NCI-H2107 (cell line): ENCODE measurements around the gene LY86.

Source experiments
- DNase-seq: peaks from one replicate; lab custom pipeline; 2025; lab: John Stamatoyannopoulos, UW

LY86 gene

GRCh38 chr6:6588064-6588923 is at the start of gene LY86:
LY86 (plus strand) TSS chr6:6588720; CDS start chr6:6588735, 15 bp downstream.
- no peak for DNase-seq

DNA sequence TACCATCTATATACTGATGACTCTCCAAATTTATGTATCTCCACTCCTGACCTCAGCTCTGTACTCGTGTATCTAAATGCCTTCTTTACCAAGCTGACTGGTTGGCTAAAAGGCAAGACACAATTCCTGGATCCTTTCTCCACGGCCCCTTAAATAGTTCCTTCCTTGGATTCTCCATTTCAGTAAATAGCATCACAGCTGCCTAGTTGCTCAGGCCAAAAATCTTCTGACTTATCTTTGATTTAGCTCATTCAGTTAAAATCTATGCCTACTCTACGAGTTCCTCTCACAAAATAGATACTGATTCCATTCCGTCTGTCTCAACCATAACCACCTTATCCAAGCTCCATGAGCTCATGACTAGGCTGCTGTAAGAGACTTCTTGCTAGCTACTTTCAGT is 49.5 kb upstream of the LY86 start:
- DNase-seq, result no peak

- no peak for DNase-seq
These were observed 46.2 kb upstream of the LY86 start for GRCh38 chr6:6542357-6542756.

DNA sequence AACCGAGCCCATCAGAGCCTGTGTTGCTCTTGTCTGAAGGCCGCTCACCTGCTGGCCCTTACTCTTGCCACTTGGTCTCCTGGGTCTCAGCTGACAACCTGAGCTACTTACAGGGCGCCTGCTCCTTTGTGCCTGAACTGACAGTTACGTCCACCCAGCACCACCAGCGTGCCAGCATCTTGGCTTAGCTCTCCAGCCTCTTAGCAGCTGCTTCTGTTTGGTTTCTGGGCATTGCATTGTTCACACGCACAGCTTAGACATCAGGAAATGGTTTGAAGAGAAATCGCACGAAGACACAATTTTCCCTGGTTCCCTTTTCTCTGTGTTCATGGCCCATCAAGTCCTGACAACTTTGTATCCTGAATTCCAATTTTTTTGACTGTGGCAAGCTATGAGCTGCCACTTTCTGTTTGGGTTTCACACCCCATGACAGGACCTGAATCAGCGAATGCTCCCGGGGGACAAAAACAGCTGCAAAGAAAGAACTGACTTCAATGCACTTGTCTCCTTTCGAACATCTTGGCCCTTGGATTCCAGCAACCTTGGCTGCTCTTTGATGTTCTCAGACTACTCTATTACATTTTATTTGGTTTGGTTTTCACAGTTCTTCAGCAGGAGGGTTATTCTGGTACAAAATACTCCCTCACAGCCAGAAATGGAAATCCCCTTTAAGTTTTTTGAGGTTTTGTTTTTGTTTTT is 45.2 kb upstream of the LY86 start:
- no peak for DNase-seq

DNA sequence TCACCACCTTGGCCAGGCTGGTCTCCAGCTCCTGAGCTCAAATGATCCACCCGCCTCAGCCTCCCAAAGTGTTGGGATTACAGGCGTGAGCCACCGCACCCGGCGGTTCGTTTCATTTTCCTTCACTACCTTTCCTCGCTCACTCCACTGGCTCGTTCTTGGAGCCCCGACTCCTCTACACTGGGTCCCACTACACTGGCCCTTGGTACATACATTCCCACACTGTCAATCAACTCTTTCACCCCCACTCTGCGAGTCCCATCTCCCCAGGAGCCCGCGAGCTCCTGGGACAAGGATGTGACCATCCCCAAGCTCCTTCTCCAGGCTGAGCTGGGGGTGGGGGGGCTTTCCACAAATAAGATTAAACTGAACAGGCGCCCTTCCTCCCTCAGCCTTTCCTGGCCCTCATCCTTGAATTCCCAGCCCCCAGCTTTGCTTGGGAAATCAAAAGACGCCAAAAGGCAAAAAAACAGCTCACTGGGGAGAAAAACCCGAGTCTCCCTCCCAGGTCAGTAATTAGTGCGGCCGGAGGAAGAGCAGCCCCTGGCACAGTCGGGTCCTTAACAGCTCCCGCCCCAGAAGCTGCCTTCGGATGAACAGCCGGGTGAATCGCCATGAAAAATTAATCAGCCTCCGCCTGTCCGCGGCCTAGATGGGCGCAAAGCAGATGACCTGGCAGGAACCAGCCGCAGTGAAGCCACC is 42.8 kb upstream of the LY86 start:
- DNase-seq, result no peak

DNA sequence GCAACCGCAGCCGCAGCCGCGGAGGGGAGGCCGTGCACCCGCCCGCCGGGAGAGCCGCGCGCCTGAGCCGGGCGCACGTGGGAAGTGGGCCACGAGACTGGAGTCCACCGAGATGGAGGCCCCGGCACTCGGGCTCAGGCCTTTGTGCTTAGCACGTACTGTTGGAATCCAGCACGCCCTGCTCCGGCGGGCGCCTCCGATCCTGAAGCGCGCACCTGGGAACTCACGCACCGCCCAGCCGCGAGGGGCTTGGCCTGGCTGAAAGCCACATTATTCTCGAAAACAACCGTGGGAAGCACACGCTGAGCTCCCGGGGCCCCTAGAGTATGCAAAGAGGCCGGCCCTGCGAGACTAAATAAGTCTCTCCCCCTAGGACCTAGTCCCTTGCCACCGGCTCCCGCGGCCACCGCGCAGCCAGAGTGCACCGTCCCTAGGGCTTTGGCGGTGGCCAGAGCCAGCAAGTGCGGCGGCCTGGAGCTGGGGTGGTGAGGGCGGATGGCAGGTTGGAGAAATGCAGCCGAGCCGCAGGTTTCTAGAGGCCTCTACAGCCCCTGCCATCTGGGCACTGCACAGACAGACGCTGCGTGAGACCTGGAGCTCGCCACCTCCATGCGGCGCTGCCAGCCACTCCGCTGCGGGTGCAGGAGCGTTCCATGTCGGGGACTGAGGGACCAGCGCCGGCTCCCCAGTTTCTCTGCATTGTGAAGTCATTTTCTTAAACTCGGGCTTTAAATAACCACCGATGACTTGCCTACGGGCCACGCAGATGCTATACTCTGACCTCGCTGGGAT is 42.0 kb upstream of the LY86 start:
- no peak for DNase-seq

DNA sequence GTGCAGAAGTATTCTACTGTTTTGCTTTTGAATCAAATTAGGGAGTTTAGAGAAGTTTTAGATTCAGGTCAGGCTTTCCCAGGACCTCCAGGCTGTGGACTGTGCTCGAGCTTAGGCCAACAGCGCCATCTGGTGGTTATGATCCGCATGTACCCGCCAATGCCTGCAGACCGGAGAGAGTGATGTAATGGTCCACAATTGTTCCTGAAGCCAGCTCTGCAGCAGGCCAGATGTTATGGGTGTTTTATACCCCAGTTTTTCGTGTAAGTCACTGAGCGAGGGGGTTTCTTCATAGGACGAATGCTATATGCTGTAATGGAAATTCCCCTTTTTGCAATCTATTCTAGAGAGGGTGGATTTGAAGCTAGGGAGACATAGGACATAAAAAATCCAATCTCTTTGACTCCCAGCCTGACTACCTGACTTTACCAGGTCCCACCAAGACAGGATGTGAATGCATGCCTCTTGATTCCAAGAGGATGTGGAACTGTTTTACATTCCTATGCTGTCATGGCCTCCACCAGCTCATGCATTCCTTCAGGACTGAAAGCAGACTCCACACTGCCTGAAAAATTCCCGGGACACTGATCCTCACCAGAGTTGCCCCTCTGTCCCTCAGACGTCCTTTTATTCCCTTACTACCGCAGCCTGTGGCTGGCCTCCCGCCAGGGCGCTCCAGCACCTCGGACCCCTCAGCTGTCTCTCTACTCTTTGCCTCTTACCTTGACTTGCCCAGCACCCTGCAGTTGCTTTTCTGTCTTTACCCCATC is 41.2 kb upstream of the LY86 start:
- peak; percentile 10 for DNase-seq

GRCh38 chr6:6556161-6556737 is 32.3 kb upstream of the LY86 start:
- no peak for DNase-seq

- no peak for DNase-seq
These were observed 31.6 kb upstream of the LY86 start for GRCh38 chr6:6556738-6557503.

GRCh38 chr6:6557504-6557839 is 31.0 kb upstream of the LY86 start:
- no peak for DNase-seq

- no peak for DNase-seq
These were observed 30.6 kb upstream of the LY86 start for GRCh38 chr6:6557886-6558285.

- no peak for DNase-seq
These were observed 28.4 kb upstream of the LY86 start for GRCh38 chr6:6559994-6560570.

DNA sequence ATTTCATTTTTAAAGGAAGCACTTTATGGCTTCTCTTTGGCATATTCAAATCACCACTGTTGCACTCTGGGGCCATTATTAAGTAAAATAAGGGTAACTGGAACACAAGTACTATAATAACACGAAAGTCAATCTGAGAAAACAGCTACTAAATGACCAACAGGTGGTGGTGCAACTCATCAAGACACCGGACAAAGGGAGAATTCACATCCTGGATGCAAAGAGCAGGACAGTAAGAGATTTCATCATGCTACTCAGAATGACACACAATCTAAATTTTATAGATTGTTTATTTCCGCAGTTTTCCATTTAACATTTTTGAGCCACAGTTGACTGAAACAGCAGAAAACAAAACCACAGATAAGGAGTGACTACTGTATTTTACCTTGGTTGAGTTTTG is 27.6 kb upstream of the LY86 start:
- no peak for DNase-seq

GRCh38 chr6:6564154-6564553 is 24.4 kb upstream of the LY86 start:
- no peak for DNase-seq

DNA sequence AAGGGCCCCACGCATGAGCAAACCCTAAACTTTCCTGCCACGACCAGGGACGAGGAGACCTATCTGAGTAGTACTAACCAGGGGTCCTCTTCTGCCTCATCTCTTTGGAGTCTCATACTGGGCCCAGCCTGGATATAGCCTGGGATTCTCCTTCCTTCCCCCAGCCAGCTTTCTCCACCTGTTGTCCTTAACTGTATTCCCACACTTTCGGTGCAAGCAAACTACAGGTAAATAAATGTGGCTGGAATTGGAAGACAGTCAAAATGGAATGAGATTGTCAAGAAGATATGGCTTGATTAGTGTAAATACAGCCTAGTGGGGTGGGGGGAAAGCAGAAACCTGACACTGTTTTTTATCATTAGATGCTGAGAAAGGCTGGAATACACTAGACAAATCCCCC is 23.5 kb upstream of the LY86 start:
- DNase-seq, result no peak

DNA sequence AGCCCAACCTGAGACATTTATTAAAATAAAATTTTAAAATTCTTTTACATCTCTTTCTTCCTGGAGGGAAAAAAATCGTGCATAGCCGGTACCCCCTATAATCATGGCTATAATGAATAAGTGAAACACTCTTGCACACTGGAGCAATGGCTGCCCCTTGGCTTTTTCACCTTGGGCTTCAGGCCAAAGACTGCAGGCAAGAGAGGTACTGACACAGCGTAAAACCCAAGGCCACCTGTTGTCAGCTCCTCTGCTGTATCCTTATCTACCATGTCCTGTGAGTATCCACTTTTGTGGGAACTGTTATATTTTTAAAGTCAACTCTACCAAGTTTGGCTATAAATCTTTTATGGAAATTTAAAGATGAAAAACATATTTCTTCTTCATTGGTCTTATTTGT is 23.0 kb upstream of the LY86 start:
- no peak for DNase-seq

DNA sequence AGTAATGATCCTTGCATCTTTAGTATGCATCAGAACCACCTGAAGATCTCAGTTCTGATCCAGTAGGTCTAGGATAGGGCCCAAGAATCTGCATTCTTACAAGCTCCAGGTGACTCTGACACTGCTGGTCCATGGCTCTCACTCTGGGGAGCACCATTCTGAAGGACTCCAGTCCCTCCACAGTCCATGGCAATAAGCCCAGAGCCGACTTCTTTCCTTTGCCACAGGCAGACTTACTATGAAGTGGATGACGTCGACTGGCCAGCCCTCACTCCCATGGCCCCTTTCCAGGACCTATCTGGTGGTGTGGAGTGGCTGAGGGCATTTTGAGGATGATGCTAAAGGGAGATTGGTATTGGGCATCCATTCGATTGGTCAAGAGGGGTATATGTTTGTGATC is 21.8 kb upstream of the LY86 start:
- DNase-seq, result no peak

DNA sequence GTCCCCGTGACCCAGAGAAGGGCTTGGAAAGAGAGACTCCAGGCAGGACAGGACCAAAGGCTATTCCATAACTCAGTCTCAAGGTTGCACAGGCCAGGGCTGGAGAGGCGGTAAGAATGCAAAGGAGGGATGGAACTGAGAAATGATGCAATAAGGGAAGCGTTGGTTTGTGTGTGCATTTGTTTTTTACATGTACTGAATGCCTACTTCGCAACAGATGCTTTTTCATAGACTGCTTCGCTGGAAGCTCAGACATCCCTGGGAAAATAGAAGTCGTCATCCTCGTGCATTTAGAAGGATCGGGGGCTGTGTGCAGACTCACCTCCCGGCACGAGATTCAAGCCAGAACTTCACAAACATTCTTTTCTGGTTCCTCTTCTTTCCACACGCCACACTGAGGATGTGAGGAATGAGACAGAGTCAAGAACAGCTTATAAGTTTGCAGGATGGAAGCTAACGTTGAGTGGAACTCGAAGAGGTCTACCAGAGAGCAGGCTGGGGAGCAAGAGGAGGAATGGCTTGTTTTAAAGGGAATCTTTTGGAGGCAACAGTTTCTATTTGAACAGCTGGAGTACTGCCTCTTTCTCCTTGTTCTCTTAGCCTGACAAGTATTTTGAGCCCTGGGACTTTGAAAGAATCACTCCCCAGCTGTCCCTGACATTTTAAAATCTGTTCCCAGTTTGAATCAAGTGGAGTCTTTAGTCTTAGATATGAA is 19.3 kb upstream of the LY86 start:
- DNase-seq, result no peak

- no peak for DNase-seq
These were observed 18.7 kb upstream of the LY86 start for GRCh38 chr6:6569811-6570164.
